ENCODE measurements around the gene CDH24. TPM values are rescaled to one million over a fixed set of nuclear protein-coding genes. Genes with fewer than 3 reads are reported as not detected.

Gene CDH24
- total RNA-seq, 2 experiments from 2014 or later, result 0.51 to 1.5 TPM

DNA sequence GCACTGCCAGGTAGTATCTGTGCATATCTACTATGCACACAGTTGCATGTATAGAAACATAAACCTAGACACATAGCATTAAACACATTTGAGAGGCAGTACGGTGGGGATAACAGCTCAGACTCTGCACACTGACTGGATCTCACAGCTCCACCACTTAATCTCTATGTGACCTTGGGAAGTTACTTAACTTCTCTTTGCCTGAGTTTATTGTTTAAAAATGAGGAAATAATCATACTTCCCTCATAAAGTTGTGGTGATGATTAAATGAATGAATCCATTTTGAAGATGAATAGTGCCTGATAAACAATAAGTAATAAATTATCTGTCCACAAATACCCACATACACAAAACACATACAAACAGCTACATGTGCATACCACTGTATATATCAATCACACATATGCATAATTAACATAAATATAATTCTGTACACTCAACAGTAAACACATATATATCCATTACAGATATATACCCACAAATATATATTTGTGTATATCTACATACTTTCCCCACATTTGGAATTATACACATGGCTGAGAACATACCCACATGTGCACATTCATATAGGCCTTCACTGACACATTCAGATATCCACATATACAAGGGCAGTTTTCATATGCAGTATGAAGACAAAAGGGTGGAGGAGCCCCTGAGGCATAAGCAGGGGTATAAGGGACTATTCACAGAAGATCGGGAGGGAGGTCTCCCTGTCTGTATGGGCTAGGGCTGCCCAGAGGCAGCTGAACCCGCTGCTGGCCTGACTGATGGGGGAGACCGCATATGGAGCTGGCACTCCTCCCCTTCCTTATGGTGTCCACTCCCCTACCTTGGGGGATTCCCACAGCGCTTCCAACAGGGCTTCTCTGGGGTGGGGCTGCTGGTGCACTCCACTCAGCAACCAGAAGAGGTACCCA, 5.9 kb downstream of the CDH24 start:
- no TSS peak for BruUV-seq (replicated peaks)
- intact Hi-C loops (cut with micrococcal nuclease; ENCODE audit: unreplicated experiment), result loop anchor here (10.0 kb wide), 1 partner anchor 477 kb away; no protein-coding TSS in a partner anchor
- ChIA-PET CTCF (ENCODE audit: unreplicated experiment) (no interaction called here), POLR2A (interaction anchor here (0.6 kb wide), 2 partner anchors 10 to 41 kb away, joined by 3 read pairs; no protein-coding TSS in a partner anchor)
- Histone ChIP-seq H3K79me2 (ENCODE audit: insufficient read depth, low read depth, low read length) (no peaks in the 10 kb centered on the region), H3K9me2 (ENCODE audit: insufficient read depth, low read length) (no peaks in the 10 kb centered on the region), H3K4me1 (ENCODE audit: insufficient read depth, low read length, poor library complexity, severe bottlenecking) (peaks cover 5% of the 10 kb centered on the region), H3K4me2 (ENCODE audit: low read length) (no peak overlapping the region), H3K27ac (ENCODE audit: low read depth, low read length, poor library complexity, severe bottlenecking) (no peak overlapping the region), H3K9me3 (ENCODE audit: low read length) (no peaks in the 10 kb centered on the region), H3K4me3 (ENCODE audit: low read depth, low read length, poor library complexity, severe bottlenecking) (no peak overlapping the region), H2AFZ (ENCODE audit: low read length) (no peak overlapping the region), H4K20me1 (ENCODE audit: insufficient read depth, low read length) (no peaks in the 10 kb centered on the region), H3K36me3 (ENCODE audit: insufficient read depth, low read length) (no peaks in the 10 kb centered on the region)
- no peak for DNase-seq (ENCODE audit: low spot score)
- TF ChIP-seq EZH2phosphoT487 (IDR thresholded peaks at IDR 0.05; ENCODE audit: borderline replicate concordance, low read depth, low read length), result no peak
- TF ChIP-seq, protein P1, sequence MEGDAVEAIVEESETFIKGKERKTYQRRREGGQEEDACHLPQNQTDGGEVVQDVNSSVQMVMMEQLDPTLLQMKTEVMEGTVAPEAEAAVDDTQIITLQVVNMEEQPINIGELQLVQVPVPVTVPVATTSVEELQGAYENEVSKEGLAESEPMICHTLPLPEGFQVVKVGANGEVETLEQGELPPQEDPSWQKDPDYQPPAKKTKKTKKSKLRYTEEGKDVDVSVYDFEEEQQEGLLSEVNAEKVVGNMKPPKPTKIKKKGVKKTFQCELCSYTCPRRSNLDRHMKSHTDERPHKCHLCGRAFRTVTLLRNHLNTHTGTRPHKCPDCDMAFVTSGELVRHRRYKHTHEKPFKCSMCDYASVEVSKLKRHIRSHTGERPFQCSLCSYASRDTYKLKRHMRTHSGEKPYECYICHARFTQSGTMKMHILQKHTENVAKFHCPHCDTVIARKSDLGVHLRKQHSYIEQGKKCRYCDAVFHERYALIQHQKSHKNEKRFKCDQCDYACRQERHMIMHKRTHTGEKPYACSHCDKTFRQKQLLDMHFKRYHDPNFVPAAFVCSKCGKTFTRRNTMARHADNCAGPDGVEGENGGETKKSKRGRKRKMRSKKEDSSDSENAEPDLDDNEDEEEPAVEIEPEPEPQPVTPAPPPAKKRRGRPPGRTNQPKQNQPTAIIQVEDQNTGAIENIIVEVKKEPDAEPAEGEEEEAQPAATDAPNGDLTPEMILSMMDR (conservative IDR thresholded peaks at IDR 0.05; ENCODE audit: low read length), result no peak

DNA sequence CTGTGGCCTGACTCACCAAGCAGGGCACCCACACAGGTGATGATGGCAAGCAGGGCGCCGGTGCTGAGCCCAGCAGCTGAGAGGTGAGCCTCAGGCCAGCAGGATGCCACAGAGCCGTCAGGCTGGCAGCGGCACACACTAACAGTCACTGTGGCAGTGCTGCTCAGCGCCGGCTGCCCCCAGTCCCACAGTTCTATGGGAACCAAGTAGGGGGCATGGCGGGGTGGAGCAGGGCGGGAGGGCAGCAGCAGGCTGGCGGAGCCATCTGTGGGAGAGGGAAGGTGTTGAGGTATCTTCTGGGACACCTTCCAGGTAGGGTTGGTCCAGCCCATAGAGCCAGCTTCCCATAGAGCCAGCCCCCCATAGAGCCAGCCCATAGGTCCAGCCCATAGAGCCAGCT, 8.3 kb downstream of the CDH24 start:
- no TSS peak for BruUV-seq (replicated peaks)
- H3K36me3 ChIP-seq (ENCODE audit: insufficient read depth, low read length), result no peaks in the 10 kb centered on the region
- no peak overlapping the region for H3K27ac ChIP-seq (ENCODE audit: low read depth, low read length, poor library complexity, severe bottlenecking)
- ChIA-PET CTCF (ENCODE audit: unreplicated experiment) (interaction anchor here (1.1 kb wide), 1 partner anchor 63 kb away, joined by 3 read pairs; no protein-coding TSS in a partner anchor), POLR2A (interaction anchor here (0.8 to 1.8 kb wide), 2 partner anchors 42 to 47 kb away, joined by 3 to 4 read pairs; no protein-coding TSS in a partner anchor)
- H3K9me3 ChIP-seq (ENCODE audit: low read length), result no peaks in the 10 kb centered on the region
- H4K20me1 ChIP-seq (ENCODE audit: insufficient read depth, low read length), result no peaks in the 10 kb centered on the region
- H3K4me1 ChIP-seq (ENCODE audit: insufficient read depth, low read length, poor library complexity, severe bottlenecking), result no peaks in the 10 kb centered on the region
- no peak for DNase-seq (ENCODE audit: low spot score)
- H3K79me2 ChIP-seq (ENCODE audit: insufficient read depth, low read depth, low read length), result no peaks in the 10 kb centered on the region
- H3K9me2 ChIP-seq (ENCODE audit: insufficient read depth, low read length), result no peaks in the 10 kb centered on the region
- H3K4me2 ChIP-seq (ENCODE audit: low read length), result no peak overlapping the region
- no peak overlapping the region for H2AFZ ChIP-seq (ENCODE audit: low read length)
- intact Hi-C loops (cut with micrococcal nuclease; ENCODE audit: unreplicated experiment), result no loop called here
- no peak overlapping the region for H3K4me3 ChIP-seq (ENCODE audit: low read depth, low read length, poor library complexity, severe bottlenecking)
- no peak for TF ChIP-seq EZH2phosphoT487 (IDR thresholded peaks at IDR 0.05; ENCODE audit: borderline replicate concordance, low read depth, low read length)
- TF ChIP-seq, protein P1 (conservative IDR thresholded peaks at IDR 0.05; ENCODE audit: low read length), result no peak

Measured in OCI-LY7 (cell line).